A549 treated with AZD9567 at 1 μM for 4 hours (cell line): Measurements from ENCODE around the gene OS9. TPM values are rescaled to one million over a fixed set of nuclear protein-coding genes. Genes with fewer than 3 reads are reported as not detected.

Source experiments
- total RNA-seq: library from RNA; stranded (reverse); fragments of 200-300 nt; extraction: Qiagen RNA extraction; gene quantifications from 5 replicates; pipeline ENCODE4 v1.2.3, GENCODE V29; 2022; ENCODE audit not compliant: insufficient read depth

Gene OS9, protein sequence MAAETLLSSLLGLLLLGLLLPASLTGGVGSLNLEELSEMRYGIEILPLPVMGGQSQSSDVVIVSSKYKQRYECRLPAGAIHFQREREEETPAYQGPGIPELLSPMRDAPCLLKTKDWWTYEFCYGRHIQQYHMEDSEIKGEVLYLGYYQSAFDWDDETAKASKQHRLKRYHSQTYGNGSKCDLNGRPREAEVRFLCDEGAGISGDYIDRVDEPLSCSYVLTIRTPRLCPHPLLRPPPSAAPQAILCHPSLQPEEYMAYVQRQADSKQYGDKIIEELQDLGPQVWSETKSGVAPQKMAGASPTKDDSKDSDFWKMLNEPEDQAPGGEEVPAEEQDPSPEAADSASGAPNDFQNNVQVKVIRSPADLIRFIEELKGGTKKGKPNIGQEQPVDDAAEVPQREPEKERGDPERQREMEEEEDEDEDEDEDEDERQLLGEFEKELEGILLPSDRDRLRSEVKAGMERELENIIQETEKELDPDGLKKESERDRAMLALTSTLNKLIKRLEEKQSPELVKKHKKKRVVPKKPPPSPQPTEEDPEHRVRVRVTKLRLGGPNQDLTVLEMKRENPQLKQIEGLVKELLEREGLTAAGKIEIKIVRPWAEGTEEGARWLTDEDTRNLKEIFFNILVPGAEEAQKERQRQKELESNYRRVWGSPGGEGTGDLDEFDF
- total RNA-seq = 115 to 117 TPM (median 116 TPM) in 5 replicates

GRCh38 chr12:57693659-57694458 is at the start of gene OS9:
Gene OS9 (plus strand): TSS chr12:57694132. CDS start chr12:57694162, 30 bp downstream.

DNA sequence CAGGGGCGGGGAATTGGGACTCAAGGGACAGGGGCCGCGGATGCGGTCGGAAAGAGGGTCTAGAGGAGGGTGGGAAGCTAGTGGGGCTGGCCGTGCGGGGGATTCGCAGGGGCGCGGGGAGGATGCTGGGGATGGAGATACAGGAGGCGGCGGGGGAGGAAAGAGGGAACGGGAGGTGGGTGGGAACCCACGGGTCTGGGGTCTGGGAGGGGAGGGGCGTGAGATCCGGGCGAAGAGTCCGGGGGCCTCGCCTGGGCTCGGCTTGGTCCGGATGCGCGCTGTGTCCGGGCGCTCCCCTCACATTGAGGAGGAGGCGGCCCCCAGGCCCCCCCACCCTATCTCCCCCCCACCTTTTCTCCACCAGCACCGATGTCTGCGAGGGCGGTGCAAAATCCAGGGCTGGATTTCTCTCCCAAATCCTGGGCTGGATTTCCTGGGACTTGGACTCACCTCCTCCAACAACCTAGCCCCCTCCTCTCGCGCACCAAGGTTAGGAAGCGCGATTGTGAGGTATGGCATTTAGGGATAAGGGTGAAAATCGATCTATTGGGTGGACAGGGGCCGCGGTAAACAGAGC is 44.8 kb downstream of the OS9 start, which contains the start of gene AGAP2:
AGAP2 (minus strand) TSS at position 82 of the 577 bp plus-strand sequence. CDS start 496 bp downstream, outside the sequence.

DNA sequence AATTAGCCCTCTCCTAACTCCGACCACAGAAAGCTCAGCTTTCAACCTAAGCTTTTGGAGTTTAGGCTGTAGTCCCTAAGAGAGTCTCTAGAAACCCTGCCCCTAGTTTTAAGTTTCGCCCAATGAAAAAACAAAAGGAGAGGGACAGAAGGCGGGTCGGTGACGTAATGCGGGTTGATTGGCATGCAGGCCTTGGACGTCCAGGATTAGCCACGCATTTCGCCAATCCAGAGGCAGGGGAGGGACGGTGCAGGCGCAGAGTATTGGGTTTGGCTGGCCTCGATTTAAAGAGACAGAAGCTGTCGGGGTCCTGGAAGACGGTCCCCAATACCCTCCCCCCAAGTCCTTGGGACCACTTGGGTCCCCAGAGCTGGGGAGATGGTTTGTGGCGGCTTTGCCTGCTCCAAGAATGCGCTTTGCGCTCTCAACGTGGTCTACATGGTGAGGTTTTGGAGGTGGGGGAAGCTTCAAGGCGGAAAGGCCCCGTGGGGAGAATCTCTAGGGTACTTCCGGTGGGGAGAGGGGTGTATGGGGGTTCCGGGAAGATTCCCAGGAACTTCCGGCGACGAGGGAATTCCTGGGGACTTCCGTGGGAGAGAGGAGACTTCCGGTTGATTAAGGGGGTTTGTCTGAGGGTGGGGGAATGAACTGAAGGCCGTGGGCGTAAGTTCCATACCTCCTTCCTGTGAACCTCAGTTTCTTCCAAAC is 51.0 kb downstream of the OS9 start, which contains the start of gene TSPAN31:
TSPAN31 (plus strand) TSS at position 263 of the 708 bp plus-strand sequence; CDS start at position 379, 116 bp downstream.

DNA sequence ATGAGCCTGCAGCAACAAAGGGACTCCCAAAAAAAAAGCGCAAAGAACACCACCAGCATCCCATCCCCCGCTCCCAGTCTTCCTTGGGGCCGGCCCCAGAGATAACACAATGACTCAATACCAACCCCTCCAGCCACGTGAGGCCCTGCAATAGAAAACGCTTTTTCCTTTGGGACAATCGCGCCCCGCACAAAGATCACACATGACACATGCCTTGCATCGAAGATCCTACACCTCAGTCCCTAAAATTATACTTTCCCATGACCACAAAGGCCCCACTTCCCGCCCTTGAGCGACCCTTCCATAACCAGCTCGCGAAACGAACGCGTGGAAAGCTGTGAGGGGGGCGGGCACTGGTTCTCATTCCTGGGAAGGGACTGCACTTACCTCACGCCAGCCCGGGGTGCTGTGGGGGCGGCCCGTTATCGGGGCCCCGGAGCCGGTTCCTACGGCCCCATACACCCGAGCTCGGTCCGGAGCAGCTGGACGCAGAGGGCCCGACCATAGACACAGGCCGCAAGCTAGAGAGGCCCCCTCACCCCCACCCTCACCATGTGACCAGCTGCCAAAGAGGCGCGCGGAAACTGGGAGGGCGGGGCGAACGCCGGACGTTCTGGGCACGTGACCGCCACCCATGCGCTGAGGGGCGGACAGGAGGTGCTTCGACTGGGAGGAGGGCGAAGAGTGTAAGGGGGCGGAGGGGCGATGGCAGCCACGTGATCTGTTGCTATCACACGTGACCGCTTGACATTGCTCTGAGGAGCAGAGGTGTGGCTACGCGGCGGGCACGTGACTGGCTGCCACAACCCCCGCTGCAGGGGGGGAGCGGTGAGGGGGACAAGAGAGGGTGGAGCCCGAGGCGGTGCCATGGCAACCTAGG is 58.1 kb downstream of the OS9 start, which contains the start of gene CDK4:
CDK4 (minus strand) TSS at position 523 of the 880 bp plus-strand sequence. CDS start 593 bp downstream, outside the sequence.

GRCh38 chr12:57754411-57755193 is 60.7 kb downstream of the OS9 start, which contains the start of gene MARCHF9:
Gene MARCHF9 (plus strand): TSS chr12:57755103. CDS start chr12:57755529, 426 bp downstream.

GRCh38 chr12:57766464-57767304 is 72.8 kb downstream of the OS9 start, which contains the start of gene CYP27B1:
Gene CYP27B1 (minus strand): TSS chr12:57767078. CDS start chr12:57767041, 37 bp downstream.

Other genes with a start within 250 kb of the OS9 start
- 0.05 to 0.07 TPM in 2 of 5 replicates, not detected in the others for gene INHBE, start 238.8 kb upstream of the OS9 start, total RNA-seq
- 3.0 to 6.8 TPM (median 4.2 TPM) in 5 replicates for gene GLI1, start 234.3 kb upstream of the OS9 start, total RNA-seq
- gene ARHGAP9, start 214.3 kb upstream of the OS9 start, total RNA-seq = 0.52 to 1.1 TPM (median 0.55 TPM) in 4 of 5 replicates, not detected in the other
- 120 to 228 TPM (median 148 TPM) in 5 replicates for gene MARS1, start 206.1 kb upstream of the OS9 start, total RNA-seq
- 25.3 to 34.3 TPM (median 31.4 TPM) in 5 replicates for gene DDIT3, start 173.6 kb upstream of the OS9 start, total RNA-seq
- 7.9 to 27.8 TPM (median 25.9 TPM) in 5 replicates for gene MBD6, start 171.3 kb upstream of the OS9 start, total RNA-seq
- gene DCTN2, start 146.9 kb upstream of the OS9 start, total RNA-seq = 113 to 139 TPM (median 118 TPM) in 5 replicates
- 0.17 to 0.32 TPM (median 0.26 TPM) in 4 of 5 replicates, not detected in the other for gene KIF5A, start 144.1 kb upstream of the OS9 start, total RNA-seq
- 39.5 to 42.5 TPM (median 40.2 TPM) in 5 replicates for gene PIP4K2C, start 102.9 kb upstream of the OS9 start, total RNA-seq
- gene DTX3, start 89.3 kb upstream of the OS9 start, total RNA-seq = 11.8 to 16.9 TPM (median 16.2 TPM) in 5 replicates
- 5.0 to 22.2 TPM (median 5.9 TPM) in 5 replicates for gene ARHGEF25, start 82.7 kb upstream of the OS9 start, total RNA-seq
- gene B4GALNT1, start 60.9 kb upstream of the OS9 start, total RNA-seq = 33.1 to 44.2 TPM (median 39.2 TPM) in 5 replicates
- gene AGAP2, start 44.6 kb downstream of the OS9 start, total RNA-seq = 0.09 to 0.16 TPM (median 0.12 TPM) in 4 of 5 replicates, not detected in the other
- gene TSPAN31, start 50.9 kb downstream of the OS9 start, total RNA-seq = 15.7 to 20.3 TPM (median 16.1 TPM) in 5 replicates
- 232 to 253 TPM (median 250 TPM) in 5 replicates for gene CDK4, start 58.2 kb downstream of the OS9 start, total RNA-seq
- gene MARCHF9, start 61.0 kb downstream of the OS9 start, total RNA-seq = 4.7 to 8.0 TPM (median 7.2 TPM) in 5 replicates
- gene CYP27B1, start 72.9 kb downstream of the OS9 start, total RNA-seq = 0.79 to 3.1 TPM (median 2.3 TPM) in 5 replicates
- gene METTL1, start 78.0 kb downstream of the OS9 start, total RNA-seq = 59.2 to 71.4 TPM (median 60.7 TPM) in 5 replicates
- 4.1 to 5.3 TPM (median 4.6 TPM) in 5 replicates for gene EEF1AKMT3, start 78.5 kb downstream of the OS9 start, total RNA-seq
- gene TSFM, start 88.7 kb downstream of the OS9 start, total RNA-seq = 69.0 to 74.2 TPM (median 71.0 TPM) in 5 replicates
- gene AVIL, start 124.6 kb downstream of the OS9 start, total RNA-seq = 0.42 to 0.77 TPM (median 0.54 TPM) in 4 of 5 replicates, not detected in the other
- gene CTDSP2, start 152.6 kb downstream of the OS9 start, total RNA-seq = 40.6 to 49.7 TPM (median 44.1 TPM) in 5 replicates
- 2.9 to 6.4 TPM (median 5.7 TPM) in 5 replicates for gene ATP23, start 247.4 kb downstream of the OS9 start, total RNA-seq